ENCODE results near the gene LRRC46. TPM values are rescaled to one million over a fixed set of nuclear protein-coding genes. Genes with fewer than 3 reads are reported as not detected.

LRRC46 gene
- total and polyA plus RNA-seq, 9 of the 15 experiments (the other 6 are each of a cell fraction or from before 2014, with no cell fraction given), result 0.39 to 1.4 (median 0.53) TPM; not detected in 1

- TF ChIP-seq ZBTB33 (CRISPR knock-in tag; IDR thresholded peaks at IDR 0.05) (peak; percentile 73), NCOA2 (IDR thresholded peaks at IDR 0.05; ENCODE audit: partially characterized antibody in 2 of 2) (peak in 1 of 2 experiments; percentile 88), E2F6 (IDR thresholded peaks at IDR 0.05; ENCODE audit: borderline replicate concordance in 1 of 2, extremely low read depth in 1 of 2, insufficient read depth in 1 of 2, insufficient read length in 1 of 2, low read depth in 1 of 2, low read length in 1 of 2, poor library complexity in 1 of 2, severe bottlenecking in 1 of 2) (peak in 1 of 2 experiments; percentile 30), KLF13 (tag; IDR thresholded peaks at IDR 0.05; ENCODE audit: borderline replicate concordance, low read depth) (no peak; the same call in 1 of the 2 replicates), FOXK2 (conservative IDR thresholded peaks at IDR 0.05 in 1 of 2, IDR thresholded peaks at IDR 0.05 in 1 of 2; ENCODE audit: low read depth in 2 of 2) (peak; percentile 87 to 90), ZEB2 (IDR thresholded peaks at IDR 0.05) (peak; percentile 95), SRSF3 (IDR thresholded peaks at IDR 0.05; ENCODE audit: insufficient read depth, low read length) (no peak), KLF10 (CRISPR knock-in tag; IDR thresholded peaks at IDR 0.05) (no peak), SP1 (CRISPR knock-in tag; IDR thresholded peaks at IDR 0.05) (peak; percentile 87), NFIC (IDR thresholded peaks at IDR 0.05) (peak; percentile 98), TARDBP (IDR thresholded peaks at IDR 0.05) (peak; percentile 99), NCOR1 (IDR thresholded peaks at IDR 0.05) (peak; percentile 99), ZNF589 (CRISPR knock-in tag; IDR thresholded peaks at IDR 0.05; ENCODE audit: low read depth) (peak; percentile 99), RHOXF2B (CRISPR knock-in tag; conservative IDR thresholded peaks at IDR 0.05) (no peak), ZNF263 (CRISPR knock-in tag; IDR thresholded peaks at IDR 0.05; ENCODE audit: borderline replicate concordance) (peak; percentile 55; the same call in 1 of the 2 replicates), KDM4B (IDR thresholded peaks at IDR 0.05; ENCODE audit: borderline replicate concordance in 2 of 2, low read depth in 1 of 2) (no peak), SP2 (IDR thresholded peaks at IDR 0.05; ENCODE audit: extremely low read depth, low read depth, low read length, poor library complexity, severe bottlenecking) (no peak), ZNF507 (tag; conservative IDR thresholded peaks at IDR 0.05) (no peak), ID3 (CRISPR knock-in tag; IDR thresholded peaks at IDR 0.05) (no peak), ID3 (tag; IDR thresholded peaks at IDR 0.05) (peak; percentile 92)
- TF ChIP-seq, protein P1, sequence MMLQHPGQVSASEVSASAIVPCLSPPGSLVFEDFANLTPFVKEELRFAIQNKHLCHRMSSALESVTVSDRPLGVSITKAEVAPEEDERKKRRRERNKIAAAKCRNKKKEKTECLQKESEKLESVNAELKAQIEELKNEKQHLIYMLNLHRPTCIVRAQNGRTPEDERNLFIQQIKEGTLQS (IDR thresholded peaks at IDR 0.05), result peak; percentile 98
- TF ChIP-seq, protein P1 (CRISPR knock-in tag; conservative IDR thresholded peaks at IDR 0.05), result peak; percentile 98
- TF ChIP-seq, protein P2, sequence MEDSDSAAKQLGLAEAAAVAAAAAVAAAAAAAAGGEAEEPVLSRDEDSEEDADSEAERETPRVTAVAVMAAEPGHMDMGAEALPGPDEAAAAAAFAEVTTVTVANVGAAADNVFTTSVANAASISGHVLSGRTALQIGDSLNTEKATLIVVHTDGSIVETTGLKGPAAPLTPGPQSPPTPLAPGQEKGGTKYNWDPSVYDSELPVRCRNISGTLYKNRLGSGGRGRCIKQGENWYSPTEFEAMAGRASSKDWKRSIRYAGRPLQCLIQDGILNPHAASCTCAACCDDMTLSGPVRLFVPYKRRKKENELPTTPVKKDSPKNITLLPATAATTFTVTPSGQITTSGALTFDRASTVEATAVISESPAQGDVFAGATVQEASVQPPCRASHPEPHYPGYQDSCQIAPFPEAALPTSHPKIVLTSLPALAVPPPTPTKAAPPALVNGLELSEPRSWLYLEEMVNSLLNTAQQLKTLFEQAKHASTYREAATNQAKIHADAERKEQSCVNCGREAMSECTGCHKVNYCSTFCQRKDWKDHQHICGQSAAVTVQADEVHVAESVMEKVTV (CRISPR knock-in tag; IDR thresholded peaks at IDR 0.05), result no peak
Measured at GRCh38 chr17:47866941-47867340, 35.5 kb downstream of the LRRC46 start (continued).
